Measurements from ENCODE around the gene GPI. TPM values are rescaled to one million over a fixed set of nuclear protein-coding genes. Genes with fewer than 3 reads are reported as not detected.

GPI gene
- total RNA-seq, 1 donor from 2014 or later: 221 TPM

DNA sequence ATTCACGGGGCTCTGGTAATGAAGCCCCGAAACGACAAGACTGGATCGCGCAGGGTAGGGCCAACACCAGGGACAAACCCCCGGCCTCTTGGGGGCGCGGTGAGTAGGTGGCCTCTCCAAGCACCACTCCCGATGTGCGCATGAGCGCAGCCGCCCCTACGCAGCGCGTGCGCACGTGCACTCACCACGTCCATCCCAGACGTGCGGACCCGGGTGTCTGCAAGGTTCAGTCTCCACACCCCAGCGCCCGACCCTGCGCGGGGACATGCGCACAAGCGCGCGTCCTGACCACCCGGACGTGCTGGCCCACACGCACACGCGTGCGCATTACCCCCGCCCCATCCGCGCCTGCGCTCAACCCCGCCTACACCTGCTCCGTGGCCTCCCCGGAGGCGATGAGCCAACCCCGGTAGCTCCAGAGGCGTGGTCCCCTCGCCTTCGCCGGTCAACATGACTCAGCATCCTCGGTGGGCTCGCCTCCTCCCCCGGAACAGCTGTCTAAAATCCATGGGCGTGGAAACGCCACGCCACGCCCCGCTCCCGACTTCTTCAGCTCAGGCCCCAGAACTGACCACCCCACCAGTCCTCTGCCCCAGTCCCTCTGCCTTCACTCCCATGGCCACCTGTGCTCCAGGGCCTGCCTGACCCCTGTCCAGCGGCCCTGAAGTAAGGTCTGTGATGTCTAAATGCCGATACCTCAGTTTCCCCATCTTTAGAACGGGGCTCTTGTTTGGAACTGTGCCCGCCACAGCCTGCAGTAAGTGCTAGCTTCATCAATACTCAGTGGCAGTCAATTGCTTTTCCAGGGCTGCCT is 5.6 kb upstream of the GPI start:
- Mint-ChIP-seq H3K27me3 (ENCODE audit: low read depth) (no peaks in the 10 kb centered on the region), H3K4me3 (ENCODE audit: unreplicated experiment) (peak overlapping the region; percentile 78), H3K27ac (ENCODE audit: unreplicated experiment) (peak overlapping the region; percentile 96), H3K4me1 (ENCODE audit: low read depth) (peaks cover 25% of the 10 kb centered on the region), H3K36me3 (ENCODE audit: low read depth) (peaks cover 6% of the 10 kb centered on the region), H3K9me3 (ENCODE audit: low read depth) (no peaks in the 10 kb centered on the region)
- DNase-seq (ENCODE audit: low spot score): peak; percentile 99
- TF ChIP-seq, protein P1, sequence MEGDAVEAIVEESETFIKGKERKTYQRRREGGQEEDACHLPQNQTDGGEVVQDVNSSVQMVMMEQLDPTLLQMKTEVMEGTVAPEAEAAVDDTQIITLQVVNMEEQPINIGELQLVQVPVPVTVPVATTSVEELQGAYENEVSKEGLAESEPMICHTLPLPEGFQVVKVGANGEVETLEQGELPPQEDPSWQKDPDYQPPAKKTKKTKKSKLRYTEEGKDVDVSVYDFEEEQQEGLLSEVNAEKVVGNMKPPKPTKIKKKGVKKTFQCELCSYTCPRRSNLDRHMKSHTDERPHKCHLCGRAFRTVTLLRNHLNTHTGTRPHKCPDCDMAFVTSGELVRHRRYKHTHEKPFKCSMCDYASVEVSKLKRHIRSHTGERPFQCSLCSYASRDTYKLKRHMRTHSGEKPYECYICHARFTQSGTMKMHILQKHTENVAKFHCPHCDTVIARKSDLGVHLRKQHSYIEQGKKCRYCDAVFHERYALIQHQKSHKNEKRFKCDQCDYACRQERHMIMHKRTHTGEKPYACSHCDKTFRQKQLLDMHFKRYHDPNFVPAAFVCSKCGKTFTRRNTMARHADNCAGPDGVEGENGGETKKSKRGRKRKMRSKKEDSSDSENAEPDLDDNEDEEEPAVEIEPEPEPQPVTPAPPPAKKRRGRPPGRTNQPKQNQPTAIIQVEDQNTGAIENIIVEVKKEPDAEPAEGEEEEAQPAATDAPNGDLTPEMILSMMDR (IDR thresholded peaks at IDR 0.05): peak; percentile 81

DNA sequence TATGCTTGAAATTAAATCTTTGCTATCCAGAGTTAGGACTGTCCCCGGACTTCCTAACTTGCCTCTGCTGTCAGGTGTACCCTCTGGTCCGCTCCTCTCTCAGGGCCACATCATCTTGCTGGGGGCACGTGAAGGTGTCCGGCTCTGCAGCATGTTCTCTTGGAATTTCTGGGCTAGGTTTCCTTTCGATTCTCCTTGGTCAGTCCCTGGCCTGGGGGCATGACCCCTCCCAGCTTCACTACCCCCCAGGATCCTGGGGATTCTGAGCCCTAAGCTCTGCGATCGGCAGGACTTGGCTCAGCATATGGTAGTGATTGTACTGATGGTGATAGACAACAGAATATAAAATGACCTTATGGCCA is 5.1 kb upstream of the GPI start:
- peak overlapping the region; percentile 78 for H3K4me3 Mint-ChIP-seq (ENCODE audit: unreplicated experiment)
- no peak for DNase-seq (ENCODE audit: low spot score)
- peaks cover 29% of the 10 kb centered on the region for H3K4me1 Mint-ChIP-seq (ENCODE audit: low read depth)
- H3K27me3 Mint-ChIP-seq (ENCODE audit: low read depth): no peaks in the 10 kb centered on the region
- H3K36me3 Mint-ChIP-seq (ENCODE audit: low read depth): peaks cover 2% of the 10 kb centered on the region
- peak overlapping the region; percentile 96 for H3K27ac Mint-ChIP-seq (ENCODE audit: unreplicated experiment)
- no peaks in the 10 kb centered on the region for H3K9me3 Mint-ChIP-seq (ENCODE audit: low read depth)
- TF ChIP-seq, protein P1 (IDR thresholded peaks at IDR 0.05): no peak

DNA sequence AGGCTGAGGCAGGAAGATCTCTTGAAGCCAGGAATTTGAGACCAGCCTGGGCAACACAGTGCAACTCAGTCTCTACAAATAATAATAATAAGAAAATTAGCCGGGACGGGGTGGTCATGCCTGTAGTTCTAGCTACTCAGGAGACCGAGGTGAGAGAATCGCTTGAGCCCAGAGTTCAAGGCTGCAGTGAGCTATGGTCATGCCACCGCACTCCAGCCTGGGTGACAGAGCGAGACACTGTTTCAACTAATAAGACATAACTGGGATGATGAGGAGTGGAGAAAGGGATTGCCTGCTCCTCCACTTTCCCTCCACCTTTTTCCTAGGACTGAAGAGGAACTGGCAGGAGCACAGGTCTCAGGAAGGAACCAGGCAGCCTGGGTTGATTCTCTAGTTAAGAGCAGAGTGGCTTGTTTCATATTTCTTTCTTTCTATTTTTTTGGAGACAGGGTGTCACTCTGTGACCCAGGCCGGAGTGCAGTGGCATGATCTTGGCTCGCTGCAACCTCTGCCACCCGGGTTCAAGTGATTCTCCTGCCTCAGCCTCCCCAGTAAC is 4.6 kb upstream of the GPI start:
- peaks cover 29% of the 10 kb centered on the region for H3K4me1 Mint-ChIP-seq (ENCODE audit: low read depth)
- H3K9me3 Mint-ChIP-seq (ENCODE audit: low read depth): no peaks in the 10 kb centered on the region
- no peaks in the 10 kb centered on the region for H3K27me3 Mint-ChIP-seq (ENCODE audit: low read depth)
- no peak overlapping the region for H3K4me3 Mint-ChIP-seq (ENCODE audit: unreplicated experiment)
- H3K36me3 Mint-ChIP-seq (ENCODE audit: low read depth): no peaks in the 10 kb centered on the region
- TF ChIP-seq, protein P1 (IDR thresholded peaks at IDR 0.05): no peak
- H3K27ac Mint-ChIP-seq (ENCODE audit: unreplicated experiment): peak overlapping the region; percentile 47
- no peak for DNase-seq (ENCODE audit: low spot score)

DNA sequence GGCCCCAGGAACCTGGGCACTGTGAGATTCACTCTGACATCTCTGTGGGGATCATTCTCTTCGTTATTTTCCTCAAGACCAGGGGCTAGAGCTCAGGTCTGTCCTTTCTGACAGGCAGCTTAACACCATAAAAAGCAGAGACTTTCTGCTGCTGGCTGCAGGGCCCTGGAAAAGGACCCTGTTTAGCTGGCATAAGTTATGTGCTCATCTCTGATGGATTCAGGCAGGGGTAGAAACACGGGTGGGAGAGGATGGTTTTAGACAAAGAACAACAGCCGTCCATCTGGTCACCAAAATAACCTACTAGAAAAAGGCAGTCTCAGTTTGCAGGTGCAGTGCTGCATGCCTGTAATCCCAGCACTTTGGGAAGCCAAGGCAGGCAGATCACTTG is 2.3 kb upstream of the GPI start:
- H3K27me3 Mint-ChIP-seq (ENCODE audit: low read depth): no peaks in the 10 kb centered on the region
- no peak overlapping the region for H3K4me3 Mint-ChIP-seq (ENCODE audit: unreplicated experiment)
- H3K27ac Mint-ChIP-seq (ENCODE audit: unreplicated experiment): peak overlapping the region; percentile 20
- H3K4me1 Mint-ChIP-seq (ENCODE audit: low read depth): peaks cover 48% of the 10 kb centered on the region
- peaks cover 7% of the 10 kb centered on the region for H3K36me3 Mint-ChIP-seq (ENCODE audit: low read depth)
- TF ChIP-seq, protein P1 (IDR thresholded peaks at IDR 0.05): no peak
- DNase-seq (ENCODE audit: low spot score): no peak
- no peaks in the 10 kb centered on the region for H3K9me3 Mint-ChIP-seq (ENCODE audit: low read depth)

DNA sequence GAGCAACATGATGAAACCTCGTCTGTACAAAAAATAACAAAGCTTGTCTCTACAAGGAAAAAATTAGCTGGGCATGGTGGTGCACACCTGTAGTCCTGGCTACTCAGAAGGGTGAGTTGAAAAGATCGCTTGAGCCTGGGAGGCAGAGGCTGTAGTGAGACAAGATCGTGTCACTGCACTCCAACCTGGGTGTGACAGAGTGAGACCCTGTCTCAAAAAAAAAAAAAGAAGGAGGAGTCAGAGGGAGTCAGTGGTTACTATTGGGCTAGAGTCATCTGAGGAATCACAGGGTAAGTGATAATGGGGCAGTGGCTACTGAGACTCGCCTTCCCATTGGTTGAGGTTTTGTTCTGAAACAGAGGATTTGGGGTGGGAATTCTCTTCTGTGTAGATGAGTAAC is 1.9 kb upstream of the GPI start:
- no peak for DNase-seq (ENCODE audit: low spot score)
- no peak overlapping the region for H3K27ac Mint-ChIP-seq (ENCODE audit: unreplicated experiment)
- no peaks in the 10 kb centered on the region for H3K9me3 Mint-ChIP-seq (ENCODE audit: low read depth)
- H3K4me3 Mint-ChIP-seq (ENCODE audit: unreplicated experiment): no peak overlapping the region
- TF ChIP-seq, protein P1 (IDR thresholded peaks at IDR 0.05): no peak
- peaks cover 46% of the 10 kb centered on the region for H3K4me1 Mint-ChIP-seq (ENCODE audit: low read depth)
- H3K27me3 Mint-ChIP-seq (ENCODE audit: low read depth): no peaks in the 10 kb centered on the region
- H3K36me3 Mint-ChIP-seq (ENCODE audit: low read depth): peaks cover 10% of the 10 kb centered on the region
